ENCODE results near the gene RIT2.

The RIT2 gene

GRCh38 chr18:42707080-42707479 is 408.4 kb downstream of the RIT2 start:
- Mint-ChIP-seq H3K4me3 (no peak overlapping the region), H3K9me3 (no peaks in the 10 kb centered on the region), H3K27ac (no peak overlapping the region)

GRCh38 chr18:42706618-42707017 is 408.9 kb downstream of the RIT2 start:
- Mint-ChIP-seq H3K27me3 (no peaks in the 10 kb centered on the region), H3K27ac (no peak overlapping the region), H3K4me3 (no peak overlapping the region), H3K36me3 (no peaks in the 10 kb centered on the region), H3K4me1 (no peaks in the 10 kb centered on the region), H3K9me3 (no peaks in the 10 kb centered on the region)

More at GRCh38 chr18:42707080-42707479, 408.4 kb downstream of the RIT2 start:
- Mint-ChIP-seq H3K36me3 (no peaks in the 10 kb centered on the region), H3K27me3 (no peaks in the 10 kb centered on the region), H3K4me1 (no peaks in the 10 kb centered on the region)

- H3K36me3 Mint-ChIP-seq = no peaks in the 10 kb centered on the region
- H3K4me3 Mint-ChIP-seq = no peak overlapping the region
Measured at GRCh38 chr18:42706029-42706608, 409.4 kb downstream of the RIT2 start.

More at GRCh38 chr18:42706029-42706608, 409.4 kb downstream of the RIT2 start:
- Mint-ChIP-seq H3K27ac (no peak overlapping the region), H3K9me3 (peaks cover under 1% of the 10 kb centered on the region), H3K27me3 (no peaks in the 10 kb centered on the region), H3K4me1 (no peaks in the 10 kb centered on the region)

Data from activated naive CD4-positive, alpha-beta T cell treated with anti-CD3 and anti-CD28 coated beads, Interleukin-2, amount 50 U/mL, for 24 hours (primary cell).